ENCODE data around the gene PFN1.
"Not testable (repeated sequence)": the region's sequence is repeated elsewhere in the genome, so short reads cannot be mapped to it uniquely, and the experiment has no call there.

PFN1 gene

DNA sequence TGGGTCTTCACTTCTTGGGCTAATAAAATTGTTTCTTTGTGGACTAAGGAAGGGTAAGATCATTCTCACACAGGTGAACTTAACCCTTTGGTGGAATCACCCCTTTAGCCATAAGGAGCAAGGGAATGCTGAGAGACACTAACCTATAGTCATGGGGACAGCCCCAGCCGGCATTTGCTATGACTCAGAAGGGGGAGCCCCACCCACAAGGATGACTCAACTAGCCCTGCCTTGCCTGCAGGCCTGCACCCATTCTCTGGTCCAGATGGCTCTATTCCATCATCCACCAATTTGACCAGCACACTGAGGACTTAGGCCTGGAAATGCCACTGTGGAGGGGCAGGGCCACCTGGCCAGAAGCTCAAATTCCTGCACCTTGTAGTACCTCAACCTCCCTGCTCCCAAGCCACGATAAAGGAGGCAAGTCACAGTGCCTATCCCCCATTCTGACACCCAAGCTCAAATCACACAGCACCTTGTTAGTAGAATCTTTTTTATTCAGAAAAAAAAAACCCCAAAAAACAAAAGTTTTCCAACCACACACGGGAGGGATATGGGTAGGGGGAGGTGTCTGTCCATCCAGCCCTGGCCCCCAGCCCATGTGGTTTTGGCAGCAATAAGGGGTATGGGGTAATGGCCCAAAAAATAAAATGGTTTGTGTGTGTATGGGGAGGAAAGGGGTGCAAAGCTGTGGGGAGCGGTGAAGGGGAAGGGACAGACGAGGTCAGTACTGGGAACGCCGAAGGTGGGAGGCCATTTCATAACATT, 3.0 kb downstream of the PFN1 start:
- DNase-seq (ENCODE audit: low read depth in 3 of 3), result peak in 2 of 3 donors; percentile 82 to 83

DNA sequence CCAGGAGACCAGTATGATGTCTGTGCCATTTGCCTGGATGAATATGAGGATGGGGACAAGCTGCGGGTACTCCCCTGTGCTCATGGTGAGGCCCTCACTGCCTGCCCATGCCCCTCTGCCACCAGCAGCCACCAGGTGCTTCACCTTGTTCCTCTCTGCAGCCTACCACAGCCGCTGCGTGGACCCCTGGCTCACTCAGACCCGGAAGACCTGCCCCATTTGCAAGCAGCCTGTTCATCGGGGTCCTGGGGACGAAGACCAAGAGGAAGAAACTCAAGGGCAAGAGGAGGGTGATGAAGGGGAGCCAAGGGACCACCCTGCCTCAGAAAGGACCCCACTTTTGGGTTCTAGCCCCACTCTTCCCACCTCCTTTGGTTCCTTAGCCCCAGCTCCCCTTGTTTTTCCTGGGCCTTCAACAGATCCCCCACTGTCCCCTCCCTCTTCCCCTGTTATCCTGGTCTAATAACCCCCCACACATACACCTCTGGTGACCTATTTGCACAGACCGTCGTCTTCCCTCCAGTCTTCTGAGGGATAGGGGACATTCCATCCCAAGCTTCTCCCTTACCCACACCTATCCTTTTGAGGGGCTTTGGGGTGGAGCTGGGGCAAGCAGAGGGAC, 3.7 kb downstream of the PFN1 start:
- DNase-seq (ENCODE audit: low read depth in 3 of 3), result no peak

DNA sequence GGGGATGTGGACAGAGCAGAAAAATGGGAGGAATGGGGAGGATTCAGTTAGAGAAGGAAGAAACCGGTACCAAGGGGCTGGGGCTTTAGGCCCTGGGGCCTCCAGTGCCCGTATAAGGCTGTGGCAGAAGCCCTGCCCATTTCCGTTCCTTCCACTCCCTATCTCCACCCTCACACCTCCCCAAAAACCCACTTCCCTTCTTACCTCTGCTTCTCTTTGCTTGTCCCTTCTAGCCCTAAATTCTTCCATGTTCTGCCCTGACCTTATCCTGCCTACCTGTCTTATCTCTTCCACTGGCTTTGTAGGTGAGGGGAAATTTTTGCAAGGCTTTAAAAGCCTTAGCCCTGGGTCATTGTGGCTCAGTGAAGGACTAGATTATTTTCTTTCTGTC, 4.2 kb downstream of the PFN1 start:
- peak in 1 of 3 donors; percentile 51 for DNase-seq (ENCODE audit: low read depth in 3 of 3)

DNA sequence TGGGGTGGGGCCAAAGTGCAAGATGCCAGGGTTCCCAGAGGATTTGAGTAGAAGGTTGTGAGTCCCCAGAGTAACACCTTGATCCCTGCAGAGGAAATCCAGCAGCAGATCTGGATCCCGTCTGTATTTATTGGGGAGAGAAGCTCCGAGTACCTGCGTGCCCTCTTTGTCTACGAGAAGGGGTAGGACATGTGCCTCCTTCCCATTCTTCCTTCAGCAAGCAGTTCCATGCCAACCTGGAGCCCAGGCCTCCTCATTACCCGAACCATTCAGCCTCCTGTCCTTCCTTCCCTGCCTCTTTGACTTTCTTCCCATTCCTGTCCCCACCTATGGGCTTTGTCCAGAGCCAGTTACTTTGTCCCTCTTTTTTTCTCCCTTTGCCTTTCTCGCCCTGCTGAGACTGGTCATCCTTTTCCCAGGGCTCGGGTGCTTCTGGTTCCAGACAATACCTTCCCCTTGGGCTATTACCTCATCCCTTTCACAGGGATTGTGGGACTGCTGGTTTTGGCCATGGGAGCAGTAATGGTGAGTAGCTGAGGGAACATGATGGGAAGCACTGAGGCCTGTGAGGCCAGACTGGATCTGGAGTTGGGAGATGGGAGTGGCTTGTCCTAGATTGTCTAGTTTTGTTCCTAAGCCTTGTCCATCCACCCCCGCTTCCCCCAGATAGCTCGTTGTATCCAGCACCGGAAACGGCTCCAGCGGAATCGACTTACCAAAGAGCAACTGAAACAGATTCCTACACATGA, 5.4 kb downstream of the PFN1 start:
- DNase-seq (ENCODE audit: low read depth in 3 of 3), result no peak

GRCh38 chr17:4941319-4941610, 7.1 kb downstream of the PFN1 start:
- no peak for DNase-seq (ENCODE audit: low read depth in 3 of 3)

- DNase-seq (ENCODE audit: low read depth in 3 of 3), result no peak
Measured at GRCh38 chr17:4940555-4941318, 7.6 kb downstream of the PFN1 start.

- DNase-seq (ENCODE audit: low read depth in 3 of 3), result peak; percentile 89 to 96 (median 94)
Measured at GRCh38 chr17:4939796-4940554, 8.4 kb downstream of the PFN1 start, which contains the start of the genes RNF167 and SLC25A11. TSS of gene RNF167 (plus strand) at chr17:4940268. CDS start at chr17:4940910, 642 bp downstream. TSS of gene SLC25A11 (minus strand) at chr17:4940046. CDS start at chr17:4939910, 136 bp downstream.

DNA sequence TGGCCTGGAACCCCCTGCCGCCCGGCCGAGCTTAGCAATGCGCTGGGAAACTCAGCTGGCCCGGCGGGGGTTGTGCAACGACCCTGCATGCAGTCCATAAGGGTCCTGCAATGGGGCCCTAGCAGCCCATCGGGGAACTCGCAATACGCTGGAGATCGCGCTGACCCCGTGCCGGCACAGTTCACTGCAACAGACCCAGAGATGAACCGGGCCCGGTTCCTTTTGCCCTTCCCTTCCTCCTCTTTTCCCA, 8.9 kb downstream of the PFN1 start:
- DNase-seq (ENCODE audit: low read depth in 3 of 3), result no peak

GRCh38 chr17:4938688-4939545, 9.4 kb downstream of the PFN1 start:
- DNase-seq (ENCODE audit: low read depth in 3 of 3), result no peak

GRCh38 chr17:4938069-4938491, 10.2 kb downstream of the PFN1 start:
- DNase-seq (ENCODE audit: low read depth in 3 of 3), result no peak

DNA sequence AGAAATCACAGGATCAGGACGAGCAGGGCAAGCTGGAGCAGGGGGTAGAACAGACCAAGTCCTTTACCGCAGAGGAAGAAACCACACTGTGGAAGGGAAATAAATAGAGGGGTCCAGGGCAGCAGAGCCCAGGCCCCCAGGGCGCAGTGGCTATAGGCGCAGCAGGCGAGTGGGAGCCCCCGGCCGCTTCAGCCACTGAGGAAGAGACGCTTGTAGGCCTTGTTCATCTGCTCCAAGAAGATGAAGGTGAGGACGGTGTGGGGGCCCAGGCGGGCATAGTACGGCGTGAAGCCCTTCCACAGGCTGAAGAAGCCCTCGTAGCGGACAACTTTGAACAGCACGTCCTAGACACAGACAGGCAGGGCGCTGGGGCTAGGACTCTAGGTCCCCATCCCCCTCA, 10.8 kb downstream of the PFN1 start:
- no peak for DNase-seq (ENCODE audit: low read depth in 3 of 3)

DNA sequence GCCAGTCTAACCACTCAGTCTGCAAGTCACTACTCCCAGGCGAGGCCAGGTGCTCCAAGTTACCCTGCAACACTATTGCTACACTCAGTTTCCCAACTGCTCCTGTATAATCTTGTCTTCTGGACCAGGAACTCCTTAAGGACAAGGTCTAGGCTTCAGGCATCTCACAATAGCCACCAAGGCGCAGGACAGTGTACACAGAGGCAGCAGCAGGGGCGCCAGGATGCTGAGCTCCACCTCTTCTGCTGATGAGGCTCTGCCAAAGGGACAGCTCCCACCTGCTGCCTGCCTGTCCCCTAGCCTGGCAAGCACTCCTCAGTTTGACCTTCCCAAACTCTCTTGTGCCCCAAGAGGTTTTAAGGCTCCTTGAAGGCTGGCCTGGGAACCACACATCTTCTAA, 11.9 kb downstream of the PFN1 start:
- DNase-seq (ENCODE audit: low read depth in 3 of 3), result no peak

DNA sequence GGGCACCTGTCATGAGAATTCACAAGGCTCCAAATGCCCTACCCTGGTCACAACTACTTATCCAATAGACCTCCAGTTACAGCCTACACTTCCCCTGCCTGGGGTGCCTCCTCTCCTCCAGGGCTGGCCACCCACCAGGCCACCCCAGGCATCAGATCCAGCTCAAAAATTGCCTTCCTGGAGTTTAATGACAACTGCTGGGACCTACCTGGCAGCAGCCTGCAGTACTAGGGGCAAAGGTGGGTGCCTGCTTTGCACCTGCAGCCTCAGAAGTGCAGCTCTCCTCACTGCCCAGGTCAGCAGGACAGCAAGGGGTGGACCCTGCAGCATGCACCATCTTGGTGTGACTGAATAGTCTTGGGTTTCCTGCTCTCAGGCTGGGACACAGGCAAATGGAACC, 12.7 kb downstream of the PFN1 start:
- DNase-seq (ENCODE audit: low read depth in 3 of 3), result no peak

GRCh38 chr17:4934173-4934979, 14.0 kb downstream of the PFN1 start:
- DNase-seq (ENCODE audit: low read depth in 3 of 3), result no peak

DNA sequence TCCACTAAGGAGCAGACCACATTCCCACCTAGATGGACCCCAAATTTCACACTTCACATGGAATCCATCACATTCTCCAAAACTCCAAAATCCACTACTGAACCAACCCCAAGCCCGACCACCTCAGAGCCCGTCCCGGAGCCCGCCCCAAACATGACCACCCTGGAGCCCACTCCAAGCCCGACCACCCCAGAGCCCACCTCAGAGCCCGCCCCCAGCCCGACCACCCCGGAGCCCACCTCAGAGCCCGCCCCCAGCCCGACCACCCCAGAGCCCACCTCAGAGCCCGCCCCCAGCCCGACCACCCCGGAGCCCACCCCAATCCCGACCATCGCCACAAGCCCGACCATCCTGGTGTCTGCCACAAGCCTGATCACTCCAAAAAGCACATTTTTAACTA, 14.7 kb downstream of the PFN1 start:
- DNase-seq (ENCODE audit: low read depth in 3 of 3), result no peak

DNA sequence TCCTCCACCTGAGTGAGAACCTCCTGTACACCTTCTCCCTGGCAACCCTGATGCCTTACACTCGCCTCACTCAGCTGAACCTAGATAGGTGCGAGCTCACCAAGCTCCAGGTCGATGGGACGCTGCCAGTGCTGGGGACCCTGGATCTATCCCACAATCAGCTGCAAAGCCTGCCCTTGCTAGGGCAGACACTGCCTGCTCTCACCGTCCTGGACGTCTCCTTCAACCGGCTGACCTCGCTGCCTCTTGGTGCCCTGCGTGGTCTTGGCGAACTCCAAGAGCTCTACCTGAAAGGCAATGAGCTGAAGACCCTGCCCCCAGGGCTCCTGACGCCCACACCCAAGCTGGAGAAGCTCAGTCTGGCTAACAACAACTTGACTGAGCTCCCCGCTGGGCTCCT, 15.6 kb downstream of the PFN1 start:
- no peak for DNase-seq (ENCODE audit: low read depth in 3 of 3)

- DNase-seq (ENCODE audit: low read depth in 3 of 3), result no peak
Measured at GRCh38 chr17:4931963-4932362, 16.4 kb downstream of the PFN1 start, which contains the start of gene GP1BA. TSS of gene GP1BA (plus strand) at chr17:4932277. CDS start at chr17:4932605, 328 bp downstream.

DNA sequence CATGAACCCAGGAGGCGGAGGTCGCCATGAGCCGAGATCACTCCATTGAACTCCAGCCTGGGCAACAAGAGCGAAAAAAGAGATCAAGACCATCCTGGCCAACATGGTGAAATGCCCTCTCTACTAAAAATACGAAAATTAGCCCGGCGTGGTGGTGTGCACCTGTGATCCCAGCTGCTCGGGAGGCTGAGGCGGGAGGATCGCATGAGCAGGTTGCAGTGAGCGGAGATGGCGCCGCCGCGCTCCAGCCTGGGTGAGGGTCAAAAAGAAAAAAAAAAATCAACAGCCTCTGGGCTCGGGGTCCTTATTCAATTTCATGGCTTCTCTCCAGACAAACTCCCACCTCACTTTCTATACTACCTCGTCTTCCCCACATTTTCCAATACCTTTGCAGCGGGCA, 19.4 kb downstream of the PFN1 start:
- no peak for DNase-seq (ENCODE audit: low read depth in 3 of 3)

DNA sequence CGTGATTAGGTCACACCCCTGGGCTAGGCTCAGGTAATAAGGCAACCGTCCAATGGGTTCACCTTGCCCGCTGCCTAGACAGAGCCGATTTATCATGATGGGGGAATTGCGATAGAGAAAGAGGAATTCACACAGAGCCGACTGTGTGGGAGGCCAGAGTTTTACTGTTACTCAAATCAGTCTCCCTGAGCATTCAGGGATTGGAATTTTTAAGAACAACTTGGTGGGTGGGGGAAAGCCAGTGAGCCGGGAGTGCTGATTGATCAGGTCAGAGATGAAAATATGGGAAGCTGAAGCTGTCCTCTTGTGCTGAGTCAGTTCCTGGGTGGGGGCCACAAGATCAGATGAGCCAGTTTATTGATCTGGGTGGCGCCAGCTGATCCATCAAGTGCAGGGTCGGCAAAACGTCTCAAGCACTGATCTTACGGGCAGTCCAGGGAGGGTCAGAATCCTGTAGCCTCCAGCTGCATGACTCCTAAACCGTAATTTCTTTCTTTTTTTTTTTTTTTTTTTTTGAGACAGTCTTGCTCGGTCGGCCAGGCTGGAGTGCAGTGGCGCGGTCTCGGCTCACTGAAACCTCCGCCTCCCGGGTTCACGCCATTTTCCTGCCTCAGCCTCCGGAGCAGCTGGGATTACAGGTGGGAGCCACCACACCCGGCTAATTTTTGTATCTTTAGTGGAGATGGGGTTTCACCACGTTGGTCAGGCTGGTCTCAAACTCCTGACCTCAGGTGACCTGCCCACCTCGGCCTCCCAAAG, 21.6 kb downstream of the PFN1 start:
- DNase-seq (ENCODE audit: low read depth in 3 of 3), result not testable (repeated sequence)

Measured in stimulated activated CD4-positive, alpha-beta T cell treated with anti-CD3 and anti-CD28 coated beads, TNF-alpha, amount 100 ng/mL, for 48 hours (primary cell).